Activated CD4-positive, alpha-beta T cell treated with anti-CD3 and anti-CD28 coated beads, Interleukin-2, amount 50 U/mL, for 16 hours (primary cell): Measurements from ENCODE around the gene DDR1.

Experiments used
- DNase-seq: peaks from one replicate; pipeline ENCODE4 v3.0.0-alpha.2; 2020

DDR1 gene

DNA sequence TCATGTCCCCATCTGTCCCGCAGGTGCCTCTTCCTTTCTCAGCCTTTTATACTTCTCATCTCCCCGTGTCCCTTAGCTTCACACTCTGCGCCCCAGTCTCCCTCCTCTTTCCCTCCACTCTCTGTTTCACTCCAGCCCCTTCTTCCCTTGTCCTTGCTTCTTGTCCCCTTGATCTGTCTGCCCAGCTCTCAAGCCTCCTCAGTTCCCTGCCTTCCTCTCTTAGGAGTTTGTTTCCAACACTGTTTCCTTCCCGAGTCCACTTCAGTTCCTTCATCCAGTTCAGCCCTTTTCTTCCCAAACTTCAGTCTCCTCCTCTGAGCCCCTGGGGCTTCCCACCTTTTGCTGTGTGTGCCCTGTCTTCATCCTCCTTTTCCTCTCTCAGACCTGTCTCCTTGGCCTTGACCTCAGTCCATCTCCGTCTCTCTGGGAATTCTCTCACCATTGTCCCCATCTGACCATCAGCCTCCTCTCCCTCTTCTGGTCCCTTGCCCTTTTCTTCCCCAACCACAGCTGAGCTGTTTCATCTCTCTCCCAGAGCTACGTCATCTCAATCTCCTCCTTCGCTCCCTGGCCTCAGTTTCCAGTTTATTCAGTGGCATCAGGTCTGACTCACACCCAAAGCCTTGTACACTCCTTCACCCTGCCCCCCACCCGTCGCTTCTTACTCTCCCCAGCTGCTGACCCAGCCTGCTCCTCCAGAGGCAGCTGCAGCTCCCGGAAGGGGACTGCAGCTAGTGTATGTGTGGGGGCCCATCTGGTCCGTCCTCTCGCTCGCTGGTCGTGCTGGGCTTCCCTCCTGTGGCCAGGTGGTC, 2.7 kb upstream of the DDR1 start:
- DNase-seq = no peak

DNA sequence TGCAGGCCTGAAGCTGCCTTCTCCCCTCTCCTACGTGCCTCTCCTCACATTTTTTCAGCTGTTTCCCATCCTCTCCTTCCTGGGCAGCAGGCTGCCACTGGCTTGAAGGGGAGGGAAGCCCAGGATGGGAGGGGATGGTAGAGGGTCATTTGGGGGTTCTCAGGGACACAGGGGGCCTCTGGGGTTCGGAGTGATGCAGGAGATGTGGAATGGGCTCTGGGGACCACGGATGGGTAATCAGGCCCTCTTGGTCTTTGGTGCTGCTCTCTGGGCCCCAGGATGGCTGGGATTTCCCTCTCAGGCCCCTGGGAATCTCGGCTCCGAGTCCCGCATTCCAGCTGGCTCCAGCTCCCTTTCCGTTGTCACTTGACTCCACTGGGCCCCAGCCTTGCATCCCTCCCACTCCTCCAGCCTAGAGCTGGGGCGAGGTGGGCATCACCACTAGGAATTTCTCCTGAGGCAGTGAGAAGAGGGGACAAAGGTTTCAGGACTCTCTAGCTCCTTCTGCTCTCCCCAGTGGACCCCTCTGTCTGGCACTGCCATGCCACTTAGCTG, 2.0 kb upstream of the DDR1 start:
- no peak for DNase-seq

DNA sequence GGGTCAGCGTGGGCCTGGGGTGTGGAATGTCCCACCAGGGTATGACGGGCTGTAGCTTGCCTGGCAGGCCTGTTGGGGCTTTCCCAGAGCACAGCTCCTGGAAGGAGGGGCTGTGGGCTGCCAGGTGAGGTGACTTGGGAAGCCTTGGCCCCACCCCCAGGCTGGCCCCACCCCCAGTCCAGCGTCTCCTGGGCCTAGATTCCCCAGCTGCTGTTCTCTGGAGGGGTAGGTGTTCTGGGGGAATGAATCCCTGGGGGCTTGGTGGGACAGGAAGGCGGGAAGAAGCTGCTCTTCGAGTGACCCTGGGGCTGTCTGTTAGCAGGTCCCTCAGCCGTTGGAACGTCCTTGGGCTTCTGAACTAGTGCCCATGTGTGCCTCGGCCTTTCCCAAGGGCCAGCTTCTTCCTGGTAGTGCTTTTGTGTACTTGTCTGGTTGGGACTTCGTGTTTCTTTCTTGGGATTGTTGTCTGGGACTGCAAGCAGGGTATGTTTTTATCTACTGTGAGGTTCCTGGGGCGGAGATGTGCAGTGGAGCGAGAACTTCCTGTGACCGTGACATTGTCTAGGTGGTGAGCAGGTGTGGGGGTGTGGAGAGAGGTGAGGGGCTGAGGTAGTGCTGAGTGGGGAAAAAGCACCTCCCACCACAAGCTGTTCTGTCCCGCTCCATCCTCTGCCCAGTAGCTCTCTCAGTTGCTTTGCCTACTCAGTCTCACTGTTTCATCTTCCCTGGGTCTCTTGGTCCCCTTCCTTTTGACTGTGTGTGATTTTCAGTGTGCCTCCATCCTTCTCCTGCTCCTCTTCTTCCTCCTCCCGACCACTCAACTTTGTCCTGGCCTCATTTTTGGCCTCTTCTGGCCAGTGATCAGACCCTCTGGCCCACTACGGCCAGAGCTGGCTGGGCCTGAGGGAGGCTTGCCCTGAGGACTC, 1.3 kb upstream of the DDR1 start:
- no peak for DNase-seq

DNA sequence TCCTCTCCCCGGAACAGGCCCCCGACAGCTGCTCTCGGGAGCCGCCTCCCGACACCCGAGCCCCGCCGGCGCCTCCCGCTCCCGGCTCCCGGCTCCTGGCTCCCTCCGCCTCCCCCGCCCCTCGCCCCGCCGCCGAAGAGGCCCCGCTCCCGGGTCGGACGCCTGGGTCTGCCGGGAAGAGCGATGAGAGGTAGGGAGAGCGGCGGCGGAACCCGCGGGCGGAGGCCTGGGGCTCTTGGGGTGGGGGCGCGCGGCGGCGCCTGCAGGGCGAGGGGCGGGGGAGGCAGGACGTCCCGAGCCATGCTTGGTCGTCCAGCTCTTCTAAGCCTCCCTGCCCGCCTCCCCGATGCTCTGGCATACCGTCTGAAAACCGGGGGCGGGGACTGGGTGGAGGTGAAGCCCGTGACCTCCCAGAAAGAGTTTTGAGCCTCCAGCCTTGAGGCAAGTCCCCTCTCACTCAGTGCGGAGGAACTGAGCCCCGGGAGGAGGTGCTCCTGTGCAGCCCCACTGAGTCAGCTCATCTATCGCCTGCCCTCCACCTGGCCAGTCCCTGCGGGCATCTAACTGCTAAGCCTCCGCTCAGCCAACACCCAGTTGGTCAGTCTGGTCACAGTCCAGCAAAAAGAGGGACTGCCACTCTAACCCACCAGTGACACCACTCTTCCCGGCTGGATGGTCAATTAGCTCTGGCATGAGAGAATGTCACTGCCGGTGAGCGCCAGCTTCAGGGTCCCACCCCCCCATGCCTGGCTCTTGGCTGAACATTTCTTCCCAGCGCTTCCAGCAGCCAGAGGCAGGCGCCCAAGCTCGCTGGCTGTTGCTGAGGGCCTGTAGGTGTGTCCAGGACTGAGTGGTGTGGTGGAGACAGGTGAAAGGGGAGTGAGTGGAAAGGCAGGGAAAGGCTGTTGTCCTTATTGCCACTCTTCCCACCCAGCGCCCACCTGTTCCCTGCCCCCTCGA, 482 bp downstream of the DDR1 start:
- DNase-seq = no peak

DNA sequence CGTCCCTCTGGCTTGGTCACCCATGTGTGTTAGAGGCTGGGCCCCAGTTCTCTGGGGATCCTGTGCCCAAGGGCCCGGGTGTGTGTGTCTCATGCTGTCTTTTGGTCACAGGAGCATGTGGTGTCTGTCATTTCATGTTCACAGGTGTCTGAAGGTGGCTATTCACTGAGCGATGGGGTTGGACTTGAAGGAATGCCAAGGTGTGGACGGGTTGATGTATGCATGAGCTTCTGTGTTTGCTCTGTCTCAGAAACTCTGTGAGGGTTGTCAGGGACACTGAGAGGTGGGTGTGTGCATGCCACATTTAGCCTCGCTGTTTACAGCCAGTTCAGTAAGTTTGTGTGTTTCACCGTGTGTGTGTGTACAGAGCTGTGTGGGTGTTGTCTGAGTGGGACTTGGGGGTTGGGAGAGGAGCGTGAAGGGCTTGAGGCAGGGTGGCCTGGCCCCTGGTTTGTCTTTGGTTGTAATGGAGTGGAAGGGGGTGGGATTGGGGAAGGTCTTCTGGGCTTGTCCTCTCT, 1.2 kb downstream of the DDR1 start:
- no peak for DNase-seq

DNA sequence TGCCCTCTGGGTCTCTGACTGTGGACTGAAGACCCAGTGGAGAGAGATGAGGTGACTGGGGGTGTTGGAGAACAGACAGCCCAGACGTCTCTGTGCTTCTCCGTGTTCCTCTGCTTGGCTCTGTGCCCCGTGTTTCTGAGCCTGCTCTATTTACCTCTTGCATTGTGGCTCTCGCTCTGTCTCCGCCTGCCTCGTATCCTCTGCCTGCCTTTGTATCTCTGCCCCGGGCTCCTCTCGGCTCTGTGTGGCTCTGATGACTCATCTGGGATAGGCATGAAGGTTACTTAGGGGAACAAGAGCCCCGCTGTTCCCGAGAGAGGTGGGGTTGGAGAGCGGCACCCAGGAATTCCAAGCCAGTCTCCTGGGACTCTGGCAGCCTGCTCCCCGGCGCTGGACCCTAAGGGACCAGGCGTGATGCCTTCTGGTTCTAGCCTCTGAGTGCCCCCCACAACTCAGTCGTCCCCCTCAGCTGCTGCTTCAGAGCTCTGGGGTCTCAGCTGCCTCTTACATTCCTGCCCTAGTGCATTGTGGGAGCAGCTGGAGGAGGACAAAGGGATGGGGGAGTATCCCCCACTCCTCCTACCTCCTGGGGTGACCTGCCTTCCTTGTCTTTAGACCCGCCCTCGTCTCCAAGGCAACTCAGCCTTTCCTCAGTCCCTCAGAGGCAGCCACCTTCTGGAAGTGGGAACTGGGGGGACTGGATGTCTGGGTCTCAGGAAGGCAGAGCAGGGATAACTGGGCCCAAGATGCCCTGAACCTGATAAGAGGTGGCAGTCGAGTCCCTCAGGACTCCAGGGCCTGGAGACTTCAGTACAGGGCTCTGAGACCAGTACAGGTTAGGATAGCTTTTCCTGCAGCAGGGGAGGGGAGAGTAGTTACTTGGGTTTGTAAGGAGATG, 1.9 kb downstream of the DDR1 start:
- DNase-seq = no peak

DNA sequence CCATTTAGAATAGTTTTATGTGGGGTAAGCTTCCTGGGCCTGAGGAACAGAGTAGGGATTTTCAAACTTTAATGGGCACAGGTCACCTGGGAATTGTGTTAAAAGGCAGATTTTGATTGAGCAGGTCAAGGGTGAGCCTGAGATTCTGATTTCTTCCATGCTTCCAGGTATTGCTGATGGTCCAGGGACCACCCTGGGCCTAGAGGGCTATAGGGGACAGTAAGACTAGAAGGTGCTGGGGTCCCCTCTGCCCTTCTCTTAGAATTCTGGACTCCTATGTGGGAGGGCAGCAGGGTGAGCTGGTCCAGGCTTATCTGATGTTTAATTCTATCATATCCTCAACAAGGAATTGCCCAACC, 2.6 kb downstream of the DDR1 start:
- DNase-seq = no peak

DNA sequence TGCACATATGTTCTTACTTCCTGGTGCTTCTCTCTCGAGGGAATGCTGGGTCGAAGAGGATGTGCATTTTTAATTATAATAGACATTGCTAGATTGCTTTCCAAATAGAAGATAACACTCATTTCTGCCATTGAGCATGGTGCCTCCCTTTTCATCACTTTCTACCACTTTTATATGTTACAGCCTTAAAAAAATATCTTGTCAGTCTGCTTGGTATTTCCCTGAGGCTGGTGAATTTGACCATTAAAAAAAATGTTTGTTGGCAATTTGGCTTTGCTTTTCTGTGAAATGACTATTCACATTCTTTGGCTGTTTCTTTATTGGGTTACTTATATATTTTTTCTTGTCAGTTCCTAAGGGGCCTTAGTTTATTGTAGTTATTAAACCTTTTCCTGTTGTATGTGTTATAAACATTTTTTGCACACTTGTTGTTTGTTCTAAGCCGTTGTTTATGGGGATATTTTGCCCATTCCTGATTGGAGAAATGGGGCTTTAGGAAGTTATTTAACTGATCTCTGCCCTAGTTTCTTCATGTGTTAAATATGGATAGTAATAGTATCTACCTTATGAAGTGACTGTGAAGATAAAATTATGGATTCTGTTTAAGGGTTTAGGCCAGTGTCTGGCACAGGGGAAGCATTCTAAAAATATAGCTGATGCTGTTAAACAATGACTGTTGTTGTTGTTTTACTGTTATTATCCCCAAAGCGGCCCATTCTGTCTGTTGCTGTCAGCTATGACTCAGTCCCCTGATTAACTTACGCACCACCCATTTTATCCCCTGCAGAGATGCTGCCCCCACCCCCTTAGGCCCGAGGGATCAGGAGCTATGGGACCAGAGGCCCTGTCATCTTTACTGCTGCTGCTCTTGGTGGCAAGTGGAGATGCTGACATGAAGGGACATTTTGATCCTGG, 3.8 kb downstream of the DDR1 start:
- DNase-seq = no peak

DNA sequence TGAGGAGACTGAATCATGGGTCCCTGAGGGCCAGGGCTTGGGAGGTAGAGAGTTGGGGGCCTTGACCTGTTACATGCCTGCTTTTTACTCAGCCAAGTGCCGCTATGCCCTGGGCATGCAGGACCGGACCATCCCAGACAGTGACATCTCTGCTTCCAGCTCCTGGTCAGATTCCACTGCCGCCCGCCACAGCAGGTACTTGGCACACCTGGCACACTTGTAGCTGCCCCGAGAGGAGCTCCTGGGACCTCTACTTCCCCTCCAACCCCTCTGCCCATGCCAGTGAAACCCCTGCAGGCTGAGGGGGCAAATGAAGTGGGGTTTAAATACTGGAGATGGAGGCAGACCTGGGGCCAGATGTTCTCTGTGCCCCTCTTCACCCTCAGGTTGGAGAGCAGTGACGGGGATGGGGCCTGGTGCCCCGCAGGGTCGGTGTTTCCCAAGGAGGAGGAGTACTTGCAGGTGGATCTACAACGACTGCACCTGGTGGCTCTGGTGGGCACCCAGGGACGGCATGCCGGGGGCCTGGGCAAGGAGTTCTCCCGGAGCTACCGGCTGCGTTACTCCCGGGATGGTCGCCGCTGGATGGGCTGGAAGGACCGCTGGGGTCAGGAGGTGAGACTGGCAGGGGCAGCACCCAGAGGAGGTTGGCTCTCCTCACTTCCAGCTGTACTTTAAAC, 4.6 kb downstream of the DDR1 start:
- DNase-seq = no peak

DNA sequence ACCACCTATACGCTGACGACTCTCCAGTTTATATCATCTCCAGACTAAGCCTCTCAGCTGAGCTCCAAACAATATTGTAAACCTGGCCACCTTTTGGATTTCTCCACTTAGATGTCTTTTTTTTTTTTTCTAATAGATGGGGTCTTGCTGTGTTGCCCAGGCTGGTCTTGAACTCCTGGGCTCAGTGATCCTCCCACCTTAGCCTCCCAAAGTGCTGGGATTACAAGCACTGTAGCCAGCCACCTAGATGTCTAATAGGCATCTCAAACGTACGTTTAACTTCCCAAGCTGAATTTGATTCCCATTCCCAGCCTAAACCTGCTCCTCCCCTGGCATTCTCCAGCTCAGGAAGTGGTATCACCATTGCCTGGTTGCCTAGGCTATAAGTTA, 5.2 kb downstream of the DDR1 start:
- DNase-seq = no peak

DNA sequence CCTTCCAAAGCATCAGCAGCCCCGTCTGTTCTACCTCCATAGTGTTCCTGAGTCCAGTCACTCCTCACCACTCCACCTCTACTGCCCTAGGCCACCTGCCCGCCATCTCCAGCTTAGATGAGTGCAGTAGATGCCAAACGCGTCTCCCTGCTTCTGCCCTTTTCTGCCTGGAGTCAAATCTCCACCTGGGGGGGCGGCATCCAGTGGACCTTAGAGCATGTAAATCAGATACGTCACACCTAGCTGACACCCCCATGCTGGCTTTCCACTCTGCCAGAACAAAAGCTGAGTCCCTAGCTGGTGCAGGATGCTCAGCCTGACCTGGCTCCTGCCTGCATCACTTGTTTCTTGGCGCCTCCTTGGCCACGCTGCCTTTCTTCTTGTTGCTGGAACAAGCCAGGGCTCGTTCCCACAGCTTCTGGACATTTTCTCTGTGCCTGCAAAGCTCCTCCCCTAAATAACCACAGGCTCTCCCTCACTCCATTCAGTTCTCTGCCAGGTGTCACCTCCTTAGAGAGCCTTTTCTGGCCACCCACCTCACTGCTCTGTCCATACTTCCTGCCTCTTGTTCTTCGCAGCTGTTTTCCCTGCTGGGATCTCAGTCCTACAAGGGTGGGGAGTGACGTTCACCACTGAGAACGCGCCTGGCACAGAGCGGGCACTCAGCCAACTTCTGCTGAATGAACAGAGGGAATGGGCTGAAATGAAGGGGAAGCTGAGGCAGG, 5.8 kb downstream of the DDR1 start:
- DNase-seq = no peak

DNA sequence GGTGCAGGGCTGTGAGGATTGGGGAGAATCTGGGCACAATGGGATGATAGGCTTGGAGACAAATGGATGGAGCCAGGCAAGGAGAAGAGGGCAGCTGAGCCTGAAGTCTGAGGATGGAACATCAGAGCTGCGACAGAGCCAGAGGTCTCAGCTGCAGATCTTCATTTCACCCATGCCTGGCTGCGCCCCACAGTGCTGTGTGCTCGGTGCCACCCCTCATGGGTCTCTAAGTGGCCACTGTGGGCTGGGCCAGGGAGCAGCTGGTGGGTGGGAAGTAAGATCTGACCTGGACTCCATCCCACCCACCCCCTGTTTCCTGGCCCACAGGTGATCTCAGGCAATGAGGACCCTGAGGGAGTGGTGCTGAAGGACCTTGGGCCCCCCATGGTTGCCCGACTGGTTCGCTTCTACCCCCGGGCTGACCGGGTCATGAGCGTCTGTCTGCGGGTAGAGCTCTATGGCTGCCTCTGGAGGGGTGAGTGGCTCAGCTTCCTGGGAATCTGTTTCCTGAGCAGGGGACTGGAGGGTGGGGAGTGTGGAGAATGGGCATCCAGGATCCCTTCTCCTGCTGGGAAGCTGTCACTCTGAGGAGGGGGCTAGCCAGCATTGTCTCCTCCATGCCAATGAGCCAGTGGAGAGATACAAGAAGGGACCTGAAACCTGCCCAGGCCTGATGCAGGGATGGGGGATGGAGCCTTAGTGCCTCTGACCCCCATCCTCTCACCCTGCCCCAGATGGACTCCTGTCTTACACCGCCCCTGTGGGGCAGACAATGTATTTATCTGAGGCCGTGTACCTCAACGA, 6.5 kb downstream of the DDR1 start:
- DNase-seq = no peak

DNA sequence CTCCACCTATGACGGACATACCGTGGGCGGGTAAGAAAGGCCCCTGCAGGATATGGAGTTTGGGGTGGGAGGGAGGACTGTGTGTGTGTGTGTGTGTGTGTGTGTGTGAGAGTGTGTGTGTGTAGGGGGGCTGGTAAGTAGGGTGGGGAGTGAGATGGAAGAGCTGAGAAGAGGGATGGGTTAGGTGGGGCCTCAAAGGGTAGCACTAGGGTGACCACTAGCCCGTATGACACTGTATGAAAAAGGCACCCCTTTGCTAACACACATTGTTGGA, 7.1 kb downstream of the DDR1 start:
- DNase-seq = no peak

DNA sequence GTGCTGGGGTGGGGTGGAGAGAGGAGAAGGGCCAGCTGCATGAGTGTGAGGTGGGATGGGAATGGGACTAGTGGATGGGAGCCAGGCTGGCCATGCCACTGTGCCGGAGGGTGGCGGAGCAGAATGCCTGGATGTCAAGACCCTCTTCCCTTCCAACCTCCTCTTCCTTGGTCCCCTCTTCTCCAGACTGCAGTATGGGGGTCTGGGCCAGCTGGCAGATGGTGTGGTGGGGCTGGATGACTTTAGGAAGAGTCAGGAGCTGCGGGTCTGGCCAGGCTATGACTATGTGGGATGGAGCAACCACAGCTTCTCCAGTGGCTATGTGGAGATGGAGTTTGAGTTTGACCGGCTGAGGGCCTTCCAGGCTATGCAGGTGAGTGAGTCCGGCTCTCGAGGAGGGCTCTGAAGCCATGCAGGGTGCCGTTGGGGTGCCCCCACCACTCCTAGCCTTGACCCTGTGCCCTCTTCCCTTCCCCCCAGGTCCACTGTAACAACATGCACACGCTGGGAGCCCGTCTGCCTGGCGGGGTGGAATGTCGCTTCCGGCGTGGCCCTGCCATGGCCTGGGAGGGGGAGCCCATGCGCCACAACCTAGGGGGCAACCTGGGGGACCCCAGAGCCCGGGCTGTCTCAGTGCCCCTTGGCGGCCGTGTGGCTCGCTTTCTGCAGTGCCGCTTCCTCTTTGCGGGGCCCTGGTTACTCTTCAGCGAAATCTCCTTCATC, 7.7 kb downstream of the DDR1 start:
- DNase-seq = no peak

DNA sequence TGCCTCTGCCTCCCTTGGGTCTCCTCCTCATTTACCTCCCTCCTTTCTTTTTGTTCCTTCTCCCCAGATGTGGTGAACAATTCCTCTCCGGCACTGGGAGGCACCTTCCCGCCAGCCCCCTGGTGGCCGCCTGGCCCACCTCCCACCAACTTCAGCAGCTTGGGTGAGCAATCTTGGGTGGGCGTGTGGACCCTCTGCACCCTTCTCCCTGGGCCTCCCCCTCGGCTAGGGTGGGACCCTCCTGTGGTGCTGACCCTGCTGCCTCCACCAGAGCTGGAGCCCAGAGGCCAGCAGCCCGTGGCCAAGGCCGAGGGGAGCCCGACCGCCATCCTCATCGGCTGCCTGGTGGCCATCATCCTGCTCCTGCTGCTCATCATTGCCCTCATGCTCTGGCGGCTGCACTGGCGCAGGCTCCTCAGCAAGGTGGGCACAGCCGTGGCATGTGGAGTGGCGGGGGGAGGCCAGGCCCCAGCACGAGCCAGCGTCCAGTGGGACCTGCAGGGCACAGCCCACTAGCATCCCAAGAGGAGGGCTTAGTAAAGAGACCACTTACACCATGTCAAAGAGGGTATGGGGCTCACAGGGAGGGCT, 8.8 kb downstream of the DDR1 start:
- DNase-seq = no peak

DNA sequence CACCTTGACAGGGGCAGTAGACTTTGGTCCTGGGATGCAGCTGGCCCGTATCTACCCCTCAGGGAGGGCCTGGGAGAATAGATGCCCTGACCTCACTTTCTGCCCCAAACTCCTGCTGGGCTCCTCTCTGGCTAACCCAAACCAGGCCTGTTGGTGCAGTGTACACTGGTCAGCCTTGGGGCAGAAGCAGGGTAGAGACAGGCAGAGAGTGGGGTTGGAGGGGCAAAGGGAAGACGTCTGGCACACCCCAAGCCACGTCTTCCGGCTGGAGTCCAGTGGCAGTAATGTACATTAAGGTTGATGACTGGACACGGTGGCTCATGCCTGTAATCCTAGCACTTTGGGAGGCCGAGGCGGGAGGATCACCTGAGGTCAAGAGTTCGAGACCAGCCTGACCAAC, 9.3 kb downstream of the DDR1 start:
- no peak for DNase-seq

DNA sequence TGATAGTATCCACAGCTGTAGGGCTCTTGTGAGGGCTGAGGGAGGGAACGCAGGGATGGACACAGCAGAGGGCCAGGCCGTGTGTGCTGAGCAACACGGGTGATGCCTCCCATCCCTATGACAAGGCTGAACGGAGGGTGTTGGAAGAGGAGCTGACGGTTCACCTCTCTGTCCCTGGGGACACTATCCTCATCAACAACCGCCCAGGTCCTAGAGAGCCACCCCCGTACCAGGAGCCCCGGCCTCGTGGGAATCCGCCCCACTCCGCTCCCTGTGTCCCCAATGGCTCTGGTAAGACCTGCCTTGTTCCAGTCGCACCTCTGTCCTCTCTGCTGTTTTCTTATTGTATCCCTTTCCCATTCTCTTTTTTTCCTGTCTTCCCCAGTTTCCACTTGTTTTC, 10.1 kb downstream of the DDR1 start:
- no peak for DNase-seq
